Sciatic nerve (tissue), 2 donors: Measurements from ENCODE around the gene MAN1C1. TPM values are rescaled to one million over a fixed set of nuclear protein-coding genes. Genes with fewer than 3 reads are reported as not detected.

ENCODE experiments used
- ATAC-seq: fragments of 200-7000 bp; cut with Tn5 transposase; one replicate; pipeline ENCODE4 v1.9.1; 2020; ENCODE audit warnings: mild to moderate bottlenecking, moderate library complexity
- DNase-seq: peaks from one replicate; pipeline ENCODE4 v3.0.0-alpha.2; 2020; ENCODE audit warnings: low spot score
- intact Hi-C: fragments of 100-400 bp; cut with DNase I; formaldehyde crosslinking; loops from one replicate; pipeline ENCODE4 v1.14.2; 2022
- total RNA-seq: library from RNA; stranded (reverse); fragmentation: NEBNext Ultra II Directional; extraction: Animal tissue kit (Norgen Biotek cat#: 25700); gene quantifications from one replicate; pipeline ENCODE4 v1.2.1, GENCODE V29; 2021
- donor health status: DM: no; HTN: no; CAD: no.
- donor health status: DM: no; HTN: no; CAD: no.

Gene MAN1C1
- total RNA-seq, 1 donor from 2014 or later: 29.4 TPM

GRCh38 chr1:25809929-25810328 lies 193.3 kb downstream of the MAN1C1 start:
- ATAC-seq: peak; percentile 13
- intact Hi-C loops: no loop called here
- DNase-seq: no peak

GRCh38 chr1:25810341-25811299 lies 194.0 kb downstream of the MAN1C1 start:
- peak; percentile 71 for ATAC-seq
- DNase-seq: peak; percentile 87
- intact Hi-C loops: no loop called here

- ATAC-seq: no peak
- no peak for DNase-seq
- intact Hi-C loops: no loop called here
Measured at GRCh38 chr1:25811384-25812082, 194.9 kb downstream of the MAN1C1 start.

- intact Hi-C loops: no loop called here
- ATAC-seq: no peak
- no peak for DNase-seq
Measured at GRCh38 chr1:25813071-25813733, 196.6 kb downstream of the MAN1C1 start.

- ATAC-seq (no peak), DNase-seq (no peak)
- intact Hi-C loops: no loop called here
Measured at GRCh38 chr1:25813734-25814471, 197.3 kb downstream of the MAN1C1 start.

- DNase-seq: no peak
- intact Hi-C loops: no loop called here
- ATAC-seq: no peak
Measured at GRCh38 chr1:25814549-25815087, 198.0 kb downstream of the MAN1C1 start.

GRCh38 chr1:25815208-25816111 lies 198.9 kb downstream of the MAN1C1 start:
- DNase-seq (no peak), ATAC-seq (no peak)
- intact Hi-C loops: no loop called here

- DNase-seq: no peak
- intact Hi-C loops: no loop called here
Measured at GRCh38 chr1:25816112-25816718, 199.6 kb downstream of the MAN1C1 start.

GRCh38 chr1:25817840-25818501 lies 201.4 kb downstream of the MAN1C1 start:
- ATAC-seq: no peak
- intact Hi-C loops: no loop called here
- no peak for DNase-seq

More at GRCh38 chr1:25816112-25816718, 199.6 kb downstream of the MAN1C1 start:
- ATAC-seq: no peak

- no peak for DNase-seq
- no peak for ATAC-seq
- intact Hi-C loops: no loop called here
Measured at GRCh38 chr1:25818569-25818968, 202.0 kb downstream of the MAN1C1 start.

GRCh38 chr1:25819491-25820246 lies 203.1 kb downstream of the MAN1C1 start, which contains the start of gene MTFR1L:
TSS of gene MTFR1L (plus strand) at chr1:25819954. CDS start at chr1:25823105, 3,151 bp downstream.
- DNase-seq (peak; percentile 94), ATAC-seq (peak; percentile 95)
- intact Hi-C loops: no loop called here

GRCh38 chr1:25820247-25821111 lies 203.9 kb downstream of the MAN1C1 start:
- intact Hi-C loops: no loop called here
- ATAC-seq (peak; percentile 42), DNase-seq (peak; percentile 65)

- DNase-seq: no peak
- intact Hi-C loops: no loop called here
- no peak for ATAC-seq
Measured at GRCh38 chr1:25821112-25821476, 204.5 kb downstream of the MAN1C1 start.

- ATAC-seq (no peak), DNase-seq (no peak)
Measured at GRCh38 chr1:25821630-25822091, 205.1 kb downstream of the MAN1C1 start.

GRCh38 chr1:25825605-25826004 lies 209.0 kb downstream of the MAN1C1 start:
- DNase-seq: no peak
- no peak for ATAC-seq
- intact Hi-C loops: no loop called here

More at GRCh38 chr1:25821630-25822091, 205.1 kb downstream of the MAN1C1 start:
- intact Hi-C loops: no loop called here
